Uterus (tissue), 4 donors: ENCODE measurements around the gene CHMP4B. TPM values are rescaled to one million over a fixed set of nuclear protein-coding genes. Genes with fewer than 3 reads are reported as not detected.

Experiments used
- DNase-seq, 2 donors: peaks; one replicate each; pipeline ENCODE4 v3.0.0-alpha.2; 2019 to 2020
- H3K27ac ChIP-seq, 2 donors: fragments of 200-600 bp; sonication (generic); 1 replicate in 1 of 2; 2 replicates in 1 of 2; pipeline ENCODE4 v1.5.1; 2016 to 2018
- H3K27me3 ChIP-seq, 2 donors: fragments of 200-600 bp; sonication (generic); one replicate each; pipeline ENCODE4 v1.5.1; 2018 to 2019; ENCODE audit warnings: control low read depth in 1 of 2
- H3K36me3 ChIP-seq, 2 donors: fragments of 200-600 bp; sonication (generic); one replicate each; pipeline ENCODE4 v1.5.1; 2019; ENCODE audit warnings: control low read depth in 1 of 2
- H3K4me1 ChIP-seq, 2 donors: fragments of 200-600 bp; sonication (generic); one replicate each; pipeline ENCODE4 v1.5.1; 2018 to 2019; ENCODE audit warnings: control low read depth in 1 of 2
- H3K4me3 ChIP-seq, 2 donors: fragments of 200-600 bp; sonication (generic); 1 replicate in 1 of 2; 2 replicates in 1 of 2; pipeline ENCODE4 v1.5.1; 2018 to 2019; ENCODE audit warnings: mild to moderate bottlenecking in 1 of 2
- H3K9me3 ChIP-seq, 2 donors: fragments of 200-600 bp; sonication (generic); one replicate each; pipeline ENCODE4 v1.5.1; 2019; ENCODE audit warnings: control low read depth in 1 of 2
- POLR2A ChIP-seq, 2 donors: fragments of 450-650 bp; IDR thresholded peaks; one replicate each; pipeline ENCODE4 v1.6.1; 2016; ENCODE audit warnings: antibody characterized with exemption in 2 of 2, mild to moderate bottlenecking in 1 of 2, moderate library complexity in 1 of 2
- intact Hi-C: fragments of 100-400 bp; cut with DNase I; formaldehyde crosslinking; loops from one replicate; pipeline ENCODE4 v1.15.1; 2023; ENCODE audit warnings: low total_unique reads
- total RNA-seq, 4 donors: library from RNA; depleted of rRNA in 3 of 4; stranded (reverse); fragments of >200 nt in 3 of 4; gene quantifications; one replicate each; pipeline versions ENCODE4 v1.1.0 to v1.2.4, GENCODE V29; 2014 to 2023
- TF ChIP-seq, protein P1 (sequence below), 4 experiments: fragments of 200-600 bp in 2 of 4; fragments of 450-650 bp in 2 of 4; sonication (generic) in 2 of 4; IDR thresholded peaks; one replicate each; pipeline ENCODE4 v1.5.1; 2016 to 2019; ENCODE audit warnings: antibody characterized with exemption in 4 of 4, mild to moderate bottlenecking in 2 of 4, moderate library complexity in 1 of 4
- donor health status: DM: yes; HTN: yes; CAD: no.

The CHMP4B gene
- total RNA-seq, 4 donors from 2014 or later: 48.0 to 73.8 (median 57.9) TPM

DNA sequence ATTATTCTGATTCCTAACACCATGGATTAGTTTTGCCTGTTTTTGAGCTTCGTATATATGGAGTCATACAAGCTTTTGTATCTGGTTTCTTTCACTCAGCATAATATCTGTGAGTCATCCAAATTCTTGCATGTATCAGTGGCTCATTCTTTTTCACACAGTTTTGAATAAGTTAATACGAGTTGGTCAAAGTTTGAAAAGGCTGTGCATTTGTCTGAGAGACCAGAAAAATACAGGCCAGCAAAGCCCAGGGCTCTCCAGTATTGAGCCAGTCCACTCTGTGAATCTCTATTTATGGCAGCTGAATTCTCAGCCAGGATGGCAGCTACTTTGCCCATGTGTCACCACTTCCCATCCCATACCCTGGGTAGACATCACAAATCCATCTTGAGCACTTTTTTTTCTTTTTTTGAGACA lies 7.2 kb upstream of the CHMP4B start:
- Histone ChIP-seq H3K27me3 (no peaks in the 10 kb centered on the region), H3K36me3 (no peaks in the 10 kb centered on the region), H3K4me1 (no peaks in the 10 kb centered on the region), H3K9me3 (no peaks in the 10 kb centered on the region), H3K4me3 (no peak overlapping the region), H3K27ac (no peak overlapping the region)
- TF ChIP-seq POLR2A (IDR thresholded peaks at IDR 0.05): no peak
- TF ChIP-seq, protein P1, sequence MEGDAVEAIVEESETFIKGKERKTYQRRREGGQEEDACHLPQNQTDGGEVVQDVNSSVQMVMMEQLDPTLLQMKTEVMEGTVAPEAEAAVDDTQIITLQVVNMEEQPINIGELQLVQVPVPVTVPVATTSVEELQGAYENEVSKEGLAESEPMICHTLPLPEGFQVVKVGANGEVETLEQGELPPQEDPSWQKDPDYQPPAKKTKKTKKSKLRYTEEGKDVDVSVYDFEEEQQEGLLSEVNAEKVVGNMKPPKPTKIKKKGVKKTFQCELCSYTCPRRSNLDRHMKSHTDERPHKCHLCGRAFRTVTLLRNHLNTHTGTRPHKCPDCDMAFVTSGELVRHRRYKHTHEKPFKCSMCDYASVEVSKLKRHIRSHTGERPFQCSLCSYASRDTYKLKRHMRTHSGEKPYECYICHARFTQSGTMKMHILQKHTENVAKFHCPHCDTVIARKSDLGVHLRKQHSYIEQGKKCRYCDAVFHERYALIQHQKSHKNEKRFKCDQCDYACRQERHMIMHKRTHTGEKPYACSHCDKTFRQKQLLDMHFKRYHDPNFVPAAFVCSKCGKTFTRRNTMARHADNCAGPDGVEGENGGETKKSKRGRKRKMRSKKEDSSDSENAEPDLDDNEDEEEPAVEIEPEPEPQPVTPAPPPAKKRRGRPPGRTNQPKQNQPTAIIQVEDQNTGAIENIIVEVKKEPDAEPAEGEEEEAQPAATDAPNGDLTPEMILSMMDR (IDR thresholded peaks at IDR 0.05): no peak
- DNase-seq: no peak
- intact Hi-C loops: no loop called here

DNA sequence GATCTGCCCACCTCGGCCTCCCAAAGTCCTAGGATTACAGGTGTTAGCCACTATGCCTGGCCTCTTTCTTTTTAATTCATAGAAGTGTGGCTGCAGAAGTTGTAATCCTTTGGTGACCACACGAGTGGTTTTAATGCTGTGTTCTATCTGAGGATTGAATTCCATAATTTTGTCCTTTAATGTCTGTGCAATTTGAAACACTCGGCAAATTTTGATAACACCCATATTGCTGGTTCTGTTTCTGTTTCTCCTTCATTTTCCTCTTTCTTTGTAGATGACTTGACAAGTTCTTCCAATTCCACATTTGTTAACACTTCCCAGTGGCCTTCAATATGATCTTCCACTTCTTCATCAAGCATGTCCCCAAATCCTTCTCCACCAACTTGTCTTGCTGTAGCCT lies 2.8 kb upstream of the CHMP4B start:
- TF ChIP-seq POLR2A (IDR thresholded peaks at IDR 0.05): no peak
- TF ChIP-seq, protein P1 (IDR thresholded peaks at IDR 0.05): no peak
- intact Hi-C loops: no loop called here
- H3K4me3 ChIP-seq: no peak overlapping the region

DNA sequence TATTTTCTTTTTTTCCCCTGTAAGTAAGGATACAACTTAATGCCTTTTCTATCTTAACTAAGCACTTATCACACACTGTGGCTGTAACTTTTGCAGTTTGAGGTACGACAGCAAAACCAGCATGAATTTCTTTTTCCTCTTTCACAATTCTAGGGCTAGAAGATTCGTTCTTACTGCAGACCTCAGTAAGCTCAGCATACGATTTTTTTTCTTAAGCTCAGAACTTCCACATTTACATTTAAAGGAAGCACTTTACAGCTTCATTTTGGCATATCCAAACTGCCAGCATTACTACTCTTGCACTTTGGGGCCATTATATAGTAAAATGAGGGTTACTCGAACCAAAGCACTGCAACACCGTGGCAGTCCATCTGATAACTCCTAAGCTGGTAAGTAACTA lies 889 bp upstream of the CHMP4B start:
- Histone ChIP-seq H3K36me3 (no peaks in the 10 kb centered on the region), H3K9me3 (no peaks in the 10 kb centered on the region), H3K27ac (no peak overlapping the region), H3K27me3 (no peaks in the 10 kb centered on the region), H3K4me3 (no peak overlapping the region), H3K4me1 (peaks cover 0 to 3% of the 10 kb centered on the region in 2 donors)
- intact Hi-C loops: no loop called here
- DNase-seq: no peak
- TF ChIP-seq, protein P1 (IDR thresholded peaks at IDR 0.05): no peak
- no peak for TF ChIP-seq POLR2A (IDR thresholded peaks at IDR 0.05)

More for the DNA sequence above, 2.8 kb upstream of the CHMP4B start:
- H3K27ac ChIP-seq: no peak overlapping the region
- H3K9me3 ChIP-seq: no peaks in the 10 kb centered on the region
- H3K36me3 ChIP-seq: no peaks in the 10 kb centered on the region
- H3K4me1 ChIP-seq: peaks cover 0 to 3% of the 10 kb centered on the region in 2 donors
- DNase-seq: no peak
- no peaks in the 10 kb centered on the region for H3K27me3 ChIP-seq

- Histone ChIP-seq H3K4me1 (peaks cover 0 to 3% of the 10 kb centered on the region in 2 donors), H3K4me3 (peak overlapping the region; percentile 58 to 93)
- intact Hi-C loops: no loop called here
These were observed 616 bp downstream of the CHMP4B start for GRCh38 chr20:33811776-33812151.

GRCh38 chr20:33812152-33812849 lies 1.2 kb downstream of the CHMP4B start:
- peak; percentile 74 to 76 for DNase-seq
- TF ChIP-seq, protein P1 (IDR thresholded peaks at IDR 0.05): no peak
- peak in 1 of 2 donors; percentile 13 for TF ChIP-seq POLR2A (IDR thresholded peaks at IDR 0.05)
- no peaks in the 10 kb centered on the region for H3K27me3 ChIP-seq
- peak overlapping the region; percentile 90 to 94 for H3K27ac ChIP-seq
- peak overlapping the region; percentile 58 to 93 for H3K4me3 ChIP-seq
- H3K36me3 ChIP-seq: no peaks in the 10 kb centered on the region
- intact Hi-C loops: no loop called here
- peaks cover 0 to 3% of the 10 kb centered on the region in 2 donors for H3K4me1 ChIP-seq
- no peaks in the 10 kb centered on the region for H3K9me3 ChIP-seq

More at GRCh38 chr20:33811776-33812151, 616 bp downstream of the CHMP4B start:
- Histone ChIP-seq H3K27ac (peak overlapping the region; percentile 90 to 94), H3K27me3 (no peaks in the 10 kb centered on the region), H3K9me3 (no peaks in the 10 kb centered on the region), H3K36me3 (no peaks in the 10 kb centered on the region)
- no peak for DNase-seq
- TF ChIP-seq, protein P1 (IDR thresholded peaks at IDR 0.05): no peak
- no peak for TF ChIP-seq POLR2A (IDR thresholded peaks at IDR 0.05)
